ENCODE results near the gene PDLIM1. TPM values are rescaled to one million over a fixed set of nuclear protein-coding genes. Genes with fewer than 3 reads are reported as not detected.
"Not testable (repeated sequence)": the region's sequence is repeated elsewhere in the genome, so short reads cannot be mapped to it uniquely, and the experiment has no call there.

Gene PDLIM1
- total RNA-seq, 1 experiment from 2014 or later, result 98.1 TPM

GRCh38 chr10:95240811-95241210, 50.0 kb downstream of the PDLIM1 start:
- no peak for DNase-seq (ENCODE audit: unreplicated experiment)
- no TSS peak for BruUV-seq (replicated peaks)
- Mint-ChIP-seq H3K36me3 (ENCODE audit: insufficient read depth, unreplicated experiment) (peaks cover 56% of the 10 kb centered on the region), H3K9me3 (ENCODE audit: unreplicated experiment) (no peaks in the 10 kb centered on the region), H3K4me1 (ENCODE audit: insufficient read depth, unreplicated experiment) (peaks cover 9% of the 10 kb centered on the region), H3K27me3 (ENCODE audit: insufficient read depth, unreplicated experiment) (no peaks in the 10 kb centered on the region), H3K27ac (ENCODE audit: low read depth, unreplicated experiment) (no peak overlapping the region), H3K4me3 (ENCODE audit: unreplicated experiment) (no peak overlapping the region)
- ChIA-PET CTCF (interaction anchor here (0.6 to 18.9 kb wide), 8 partner anchors 10 to 239 kb away, joined by 3 to 713 read pairs (median 4); no protein-coding TSS in a partner anchor), POLR2A (interaction anchor here (1.0 kb wide), 1 partner anchor 8 kb away, joined by 4 read pairs; no protein-coding TSS in a partner anchor)
- TF ChIP-seq CTCF (IDR thresholded peaks at IDR 0.05; ENCODE audit: unreplicated experiment), result no peak
- intact Hi-C loops (cut with micrococcal nuclease), result loop anchor here (5.0 kb wide), 1 partner anchor 279 kb away; no protein-coding TSS in a partner anchor

- POLR2A ChIA-PET; DNase-seq (ENCODE audit: unreplicated experiment); BruUV-seq (replicated peaks); H3K27ac Mint-ChIP-seq (ENCODE audit: low read depth, unreplicated experiment); H3K4me3 Mint-ChIP-seq (ENCODE audit: unreplicated experiment); H3K27me3 Mint-ChIP-seq (ENCODE audit: insufficient read depth, unreplicated experiment); H3K9me3 Mint-ChIP-seq (ENCODE audit: unreplicated experiment): not testable (repeated sequence)
- peaks cover 56% of the 10 kb centered on the region for H3K36me3 Mint-ChIP-seq (ENCODE audit: insufficient read depth, unreplicated experiment)
- intact Hi-C loops (cut with micrococcal nuclease), result loop anchor here (5.0 kb wide), 1 partner anchor 278 kb away; no protein-coding TSS in a partner anchor
- CTCF ChIA-PET, result interaction anchor here (0.6 to 18.9 kb wide), 6 partner anchors 9 to 239 kb away, joined by 3 to 713 read pairs (median 4); no protein-coding TSS in a partner anchor
- H3K4me1 Mint-ChIP-seq (ENCODE audit: insufficient read depth, unreplicated experiment), result peaks cover 13% of the 10 kb centered on the region
Observed at GRCh38 chr10:95240096-95240495, 50.7 kb downstream of the PDLIM1 start.

GRCh38 chr10:95237376-95238170, 53.2 kb downstream of the PDLIM1 start:
- ChIA-PET CTCF (interaction anchor here (0.5 to 18.9 kb wide), 10 partner anchors 9 to 609 kb away, joined by 3 to 713 read pairs (median 5); partner anchors contain the start of gene TCTN3), POLR2A (no interaction called here)
- H3K4me1 Mint-ChIP-seq (ENCODE audit: insufficient read depth, unreplicated experiment), result peaks cover 13% of the 10 kb centered on the region
- no peak for DNase-seq (ENCODE audit: unreplicated experiment)
- TSS peak; percentile 91 for BruUV-seq (replicated peaks)
- intact Hi-C loops (cut with micrococcal nuclease), result no loop called here
- peaks cover 59% of the 10 kb centered on the region for H3K36me3 Mint-ChIP-seq (ENCODE audit: insufficient read depth, unreplicated experiment)
- H3K9me3 Mint-ChIP-seq (ENCODE audit: unreplicated experiment), result no peaks in the 10 kb centered on the region
- H3K4me3 Mint-ChIP-seq (ENCODE audit: unreplicated experiment), result no peak overlapping the region
- H3K27me3 Mint-ChIP-seq (ENCODE audit: insufficient read depth, unreplicated experiment), result no peaks in the 10 kb centered on the region
- no peak for TF ChIP-seq CTCF (IDR thresholded peaks at IDR 0.05; ENCODE audit: unreplicated experiment)
- H3K27ac Mint-ChIP-seq (ENCODE audit: low read depth, unreplicated experiment), result no peak overlapping the region

- Mint-ChIP-seq H3K27ac (ENCODE audit: low read depth, unreplicated experiment) (peak overlapping the region; percentile 87), H3K36me3 (ENCODE audit: insufficient read depth, unreplicated experiment) (peaks cover 59% of the 10 kb centered on the region), H3K4me1 (ENCODE audit: insufficient read depth, unreplicated experiment) (peaks cover 13% of the 10 kb centered on the region), H3K4me3 (ENCODE audit: unreplicated experiment) (peak overlapping the region; percentile 46), H3K9me3 (ENCODE audit: unreplicated experiment) (no peaks in the 10 kb centered on the region), H3K27me3 (ENCODE audit: insufficient read depth, unreplicated experiment) (no peaks in the 10 kb centered on the region)
- no TSS peak for BruUV-seq (replicated peaks)
- POLR2A ChIA-PET, result no interaction called here
- CTCF ChIA-PET, result interaction anchor here (0.6 to 18.9 kb wide), 10 partner anchors 7 to 875 kb away, joined by 3 to 713 read pairs (median 4); no protein-coding TSS in a partner anchor
- no peak for TF ChIP-seq CTCF (IDR thresholded peaks at IDR 0.05; ENCODE audit: unreplicated experiment)
- DNase-seq (ENCODE audit: unreplicated experiment), result peak; percentile 66
- intact Hi-C loops (cut with micrococcal nuclease), result no loop called here
Observed at GRCh38 chr10:95236068-95236903, 54.5 kb downstream of the PDLIM1 start.

Data from MCF 10A (cell line).